K562 (cell line): ENCODE results near the gene ELF1. TPM values are rescaled to one million over a fixed set of nuclear protein-coding genes. Genes with fewer than 3 reads are reported as not detected.

Source experiments
- ARID1B ChIP-seq: fragments of 450-650 bp; IDR thresholded peaks from 2 replicates; pipeline ENCODE4 v1.6.1; 2016; ENCODE audit warnings: antibody characterized with exemption, mild to moderate bottlenecking, inconsistent platforms
- DPF2 ChIP-seq: fragments of 450-650 bp; IDR thresholded peaks from 2 replicates; pipeline ENCODE4 v1.6.1; 2016
- ETV1 ChIP-seq: fragments of 450-650 bp; conservative IDR thresholded peaks from 2 replicates; pipeline ENCODE4 v1.6.1; 2016; ENCODE audit warnings: missing genetic modification characterization, control low read depth, low read depth, missing compliant biosample characterization
- GATAD2A ChIP-seq: fragments of 450-650 bp; IDR thresholded peaks from 2 replicates; pipeline ENCODE4 v1.6.1; 2017
- HDAC1 ChIP-seq, 2 experiments: fragments of 450-650 bp; IDR thresholded peaks; 2 replicates each; pipeline ENCODE4 v1.6.1; 2016 to 2017; ENCODE audit warnings: inconsistent platforms in 1 of 2, mild to moderate bottlenecking in 1 of 2, moderate library complexity in 1 of 2
- HLTF ChIP-seq: fragments of 450-650 bp; IDR thresholded peaks from 2 replicates; pipeline ENCODE4 v1.6.1; 2016
- MAFG ChIP-seq: fragments of 450-650 bp; conservative IDR thresholded peaks from 2 replicates; pipeline ENCODE4 v1.6.1; 2016; ENCODE audit warnings: missing genetic modification characterization, missing compliant biosample characterization
- MAFK ChIP-seq: IDR thresholded peaks from 2 replicates; pipeline ENCODE4 v1.6.1; 2011; ENCODE audit warnings: low read length, improper control_type of control experiment
- NBN ChIP-seq: fragments of 450-650 bp; IDR thresholded peaks from 2 replicates; pipeline ENCODE4 v1.6.1; 2016; ENCODE audit warnings: low read depth, mild to moderate bottlenecking
- NCOA2 ChIP-seq, 2 experiments: fragments of 450-650 bp; IDR thresholded peaks; 2 replicates each; pipeline ENCODE4 v1.6.1; 2018; ENCODE audit warnings: mild to moderate bottlenecking in 2 of 2, moderate library complexity in 1 of 2; ENCODE audit not compliant: partially characterized antibody in 2 of 2
- NFE2 ChIP-seq: IDR thresholded peaks from 2 replicates; pipeline ENCODE4 v1.6.1; 2014; ENCODE audit warnings: antibody characterized with exemption, low read depth
- PCBP1 ChIP-seq: fragments of 200-400 bp; formaldehyde crosslinking; IDR thresholded peaks from 2 replicates; pipeline ENCODE4 v1.6.1; 2018; ENCODE audit warnings: mild to moderate bottlenecking, low read depth, low read length; ENCODE audit not compliant: poor library complexity, severe bottlenecking
- POLR2H ChIP-seq: IDR thresholded peaks from 2 replicates; pipeline ENCODE4 v1.6.1; 2016; ENCODE audit warnings: missing genetic modification characterization, low read depth, mild to moderate bottlenecking, control low read depth, missing compliant biosample characterization, moderate library complexity
- SMARCC2 ChIP-seq: fragments of 450-650 bp; IDR thresholded peaks from 2 replicates; pipeline ENCODE4 v1.6.1; 2017; ENCODE audit warnings: antibody characterized with exemption, moderate library complexity, mild to moderate bottlenecking, low read depth
- TAL1 ChIP-seq: fragments of 450-650 bp; IDR thresholded peaks from 2 replicates; pipeline ENCODE4 v1.6.1; 2016; ENCODE audit warnings: mild to moderate bottlenecking
- TCF3 ChIP-seq: sonication (generic); formaldehyde crosslinking; IDR thresholded peaks from 2 replicates; pipeline ENCODE4 v1.4.0; 2020; ENCODE audit warnings: mild to moderate bottlenecking, missing genetic modification reagents
- ZFPM2 ChIP-seq: fragments of 250-450 bp; sonication (Bioruptor Pico); IDR thresholded peaks from 2 replicates; pipeline ENCODE4 v1.5.1; 2022; ENCODE audit warnings: mild to moderate bottlenecking
- ZKSCAN8 ChIP-seq: fragments of 200-800 bp; sonication (Bioruptor generic); IDR thresholded peaks from 2 replicates; pipeline ENCODE4 v1.6.1; 2016; ENCODE audit warnings: missing genetic modification characterization, missing compliant biosample characterization
- ZNF175 ChIP-seq: fragments of 200-800 bp; sonication (Bioruptor generic); IDR thresholded peaks from 2 replicates; pipeline ENCODE4 v1.6.1; 2016; ENCODE audit warnings: low read depth, mild to moderate bottlenecking, missing genetic modification characterization, missing compliant biosample characterization
- polyA plus RNA-seq, 8 experiments: library from polyadenylated mRNA; depleted of rRNA in 4 of 8; stranded (reverse) in 5 of 8; unstranded in 3 of 8; fragments of >200 nt; fragmentation: Nextera tagmentation in 2 of 8; fragmentation: Illumina TruSeq in 1 of 8; extraction: Ambion mirVana in 2 of 8; extraction: Trizol in 1 of 8; gene quantifications; 2 replicates each; pipeline versions ENCODE4 v1.2.1 to v1.2.3, GENCODE V29; 2011 to 2014; ENCODE audit warnings: inconsistent platforms in 1 of 8, missing spikeins in 1 of 8
- total RNA-seq, 7 experiments: library from RNA; depleted of rRNA in 6 of 7; stranded (reverse); fragments of >200 nt in 6 of 7; fragmentation: Illumina TruSeq in 2 of 7; extraction: Trizol in 2 of 7; gene quantifications; 2 replicates each; pipeline versions ENCODE4 v1.2.1 to v1.2.3, GENCODE V29; 2011 to 2021; ENCODE audit warnings: low replicate concordance in 1 of 7
- TF ChIP-seq, protein P1 (sequence below): fragments of 250-450 bp; sonication (Bioruptor Pico); IDR thresholded peaks from 2 replicates; pipeline ENCODE4 v1.5.0; 2021
- TF ChIP-seq, protein P2 (sequence below): fragments of 150-350 bp; IDR thresholded peaks from 2 replicates; pipeline ENCODE4 v1.6.1; 2014; ENCODE audit warnings: low read depth, mild to moderate bottlenecking, low read length, borderline replicate concordance
- TF ChIP-seq, protein P3 (sequence below): fragments of 450-650 bp; IDR thresholded peaks from 2 replicates; pipeline ENCODE4 v1.6.1; 2016

Gene ELF1
- total and polyA plus RNA-seq, 9 of the 15 experiments (the other 6 are each of a cell fraction or from before 2014, with no cell fraction given) = 24.7 to 54.4 (median 33.4) TPM

DNA sequence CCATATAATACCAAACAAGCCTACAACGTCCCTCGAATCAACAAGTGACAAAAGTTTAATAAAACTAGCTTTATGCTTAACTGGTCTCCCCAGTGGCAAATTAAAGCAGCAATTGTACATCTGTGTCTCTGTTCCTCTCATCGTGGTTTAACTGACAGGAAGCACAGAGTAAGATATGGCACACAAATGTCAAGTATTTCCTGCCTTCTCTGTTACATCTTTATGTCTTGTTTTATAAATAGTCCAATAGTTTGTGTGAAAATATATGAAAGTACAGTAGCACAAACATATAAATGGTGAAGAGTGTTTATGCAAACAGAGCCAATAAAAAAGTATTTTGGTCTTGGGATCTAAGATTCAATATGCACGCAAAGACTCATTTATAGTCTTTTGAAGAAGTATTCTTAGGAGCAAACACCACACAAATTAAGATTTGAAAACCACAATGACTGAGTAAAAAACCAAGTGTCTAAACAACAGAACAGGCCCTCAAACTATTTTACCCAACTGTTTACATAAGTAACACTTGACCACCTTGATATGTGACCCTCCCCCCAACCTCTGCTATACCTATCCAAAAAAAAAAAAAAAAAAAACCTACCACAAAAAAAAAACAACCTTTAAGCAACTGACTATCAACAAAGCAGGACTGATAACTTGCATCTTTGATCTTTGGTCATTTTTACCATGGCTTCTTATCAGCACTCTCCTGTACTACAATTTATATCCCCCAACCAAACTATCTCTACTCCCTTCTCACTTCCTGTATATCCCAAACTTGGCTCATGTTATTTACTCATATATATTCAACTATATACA lies 14.0 kb downstream of the ELF1 start (continued):
- TF ChIP-seq, protein P1, sequence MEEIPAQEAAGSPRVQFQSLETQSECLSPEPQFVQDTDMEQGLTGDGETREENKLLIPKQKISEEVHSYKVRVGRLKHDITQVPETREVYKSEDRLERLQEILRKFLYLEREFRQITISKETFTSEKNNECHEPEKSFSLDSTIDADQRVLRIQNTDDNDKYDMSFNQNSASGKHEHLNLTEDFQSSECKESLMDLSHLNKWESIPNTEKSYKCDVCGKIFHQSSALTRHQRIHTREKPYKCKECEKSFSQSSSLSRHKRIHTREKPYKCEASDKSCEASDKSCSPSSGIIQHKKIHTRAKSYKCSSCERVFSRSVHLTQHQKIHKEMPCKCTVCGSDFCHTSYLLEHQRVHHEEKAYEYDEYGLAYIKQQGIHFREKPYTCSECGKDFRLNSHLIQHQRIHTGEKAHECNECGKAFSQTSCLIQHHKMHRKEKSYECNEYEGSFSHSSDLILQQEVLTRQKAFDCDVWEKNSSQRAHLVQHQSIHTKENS (CRISPR knock-in tag) = no peak
- TF ChIP-seq MAFK (peak; percentile 18; the same call in 1 of the 2 replicates), NBN (peak; percentile 56; the same call in 1 of the 2 replicates), NCOA2 (IDR thresholded peaks at IDR 0.05; ENCODE audit: partially characterized antibody in 2 of 2) (peak in 1 of 2 experiments; percentile 34), DPF2 (peak; percentile 90), HLTF (0 out of 2 replicates have a peak, but pooled peaks have one; percentile 62), MAFG (tag) (peak; percentile 48), ZKSCAN8 (CRISPR knock-in tag) (peak; percentile 88), POLR2H (peak; percentile 52; the same call in 1 of the 2 replicates), TAL1 (peak; percentile 50; the same call in 1 of the 2 replicates), ARID1B (peak; percentile 83), PCBP1 (no peak), TCF3 (CRISPR knock-in tag) (peak; percentile 50), ZFPM2 (CRISPR knock-in tag) (no peak), ZNF175 (0 out of 2 replicates have a peak, but pooled peaks have one; percentile 4), NFE2 (peak; percentile 80), SMARCC2 (peak; percentile 59; the same call in 1 of the 2 replicates), ETV1 (peak; percentile 97), GATAD2A (0 out of 2 replicates have a peak, but pooled peaks have one; percentile 18), HDAC1 (IDR thresholded peaks at IDR 0.05) (peak in 1 of 2 experiments; percentile 42; a peak in 1 of 4 replicates)
- TF ChIP-seq, protein P2, sequence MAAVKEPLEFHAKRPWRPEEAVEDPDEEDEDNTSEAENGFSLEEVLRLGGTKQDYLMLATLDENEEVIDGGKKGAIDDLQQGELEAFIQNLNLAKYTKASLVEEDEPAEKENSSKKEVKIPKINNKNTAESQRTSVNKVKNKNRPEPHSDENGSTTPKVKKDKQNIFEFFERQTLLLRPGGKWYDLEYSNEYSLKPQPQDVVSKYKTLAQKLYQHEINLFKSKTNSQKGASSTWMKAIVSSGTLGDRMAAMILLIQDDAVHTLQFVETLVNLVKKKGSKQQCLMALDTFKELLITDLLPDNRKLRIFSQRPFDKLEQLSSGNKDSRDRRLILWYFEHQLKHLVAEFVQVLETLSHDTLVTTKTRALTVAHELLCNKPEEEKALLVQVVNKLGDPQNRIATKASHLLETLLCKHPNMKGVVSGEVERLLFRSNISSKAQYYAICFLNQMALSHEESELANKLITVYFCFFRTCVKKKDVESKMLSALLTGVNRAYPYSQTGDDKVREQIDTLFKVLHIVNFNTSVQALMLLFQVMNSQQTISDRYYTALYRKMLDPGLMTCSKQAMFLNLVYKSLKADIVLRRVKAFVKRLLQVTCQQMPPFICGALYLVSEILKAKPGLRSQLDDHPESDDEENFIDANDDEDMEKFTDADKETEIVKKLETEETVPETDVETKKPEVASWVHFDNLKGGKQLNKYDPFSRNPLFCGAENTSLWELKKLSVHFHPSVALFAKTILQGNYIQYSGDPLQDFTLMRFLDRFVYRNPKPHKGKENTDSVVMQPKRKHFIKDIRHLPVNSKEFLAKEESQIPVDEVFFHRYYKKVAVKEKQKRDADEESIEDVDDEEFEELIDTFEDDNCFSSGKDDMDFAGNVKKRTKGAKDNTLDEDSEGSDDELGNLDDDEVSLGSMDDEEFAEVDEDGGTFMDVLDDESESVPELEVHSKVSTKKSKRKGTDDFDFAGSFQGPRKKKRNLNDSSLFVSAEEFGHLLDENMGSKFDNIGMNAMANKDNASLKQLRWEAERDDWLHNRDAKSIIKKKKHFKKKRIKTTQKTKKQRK = no peak
- TF ChIP-seq, protein P3, sequence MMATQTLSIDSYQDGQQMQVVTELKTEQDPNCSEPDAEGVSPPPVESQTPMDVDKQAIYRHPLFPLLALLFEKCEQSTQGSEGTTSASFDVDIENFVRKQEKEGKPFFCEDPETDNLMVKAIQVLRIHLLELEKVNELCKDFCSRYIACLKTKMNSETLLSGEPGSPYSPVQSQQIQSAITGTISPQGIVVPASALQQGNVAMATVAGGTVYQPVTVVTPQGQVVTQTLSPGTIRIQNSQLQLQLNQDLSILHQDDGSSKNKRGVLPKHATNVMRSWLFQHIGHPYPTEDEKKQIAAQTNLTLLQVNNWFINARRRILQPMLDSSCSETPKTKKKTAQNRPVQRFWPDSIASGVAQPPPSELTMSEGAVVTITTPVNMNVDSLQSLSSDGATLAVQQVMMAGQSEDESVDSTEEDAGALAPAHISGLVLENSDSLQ = peak; percentile 73
